AML-193 (cell line): ENCODE measurements around the gene TRAPPC2.
A peak's percentile ranks its signal among the peaks of the same experiment; 100 is the strongest.
"Not testable (repeated sequence)": the region's sequence is repeated elsewhere in the genome, so short reads cannot be mapped to it uniquely, and the experiment has no call there.

Source experiments
- DNase-seq, 2 experiments: peaks; one replicate each; lab custom pipeline; 2025; lab: John Stamatoyannopoulos, UW

Gene TRAPPC2

GRCh38 chrX:13698432-13698831 is 36.0 kb downstream of the TRAPPC2 start:
- DNase-seq = no peak

DNA sequence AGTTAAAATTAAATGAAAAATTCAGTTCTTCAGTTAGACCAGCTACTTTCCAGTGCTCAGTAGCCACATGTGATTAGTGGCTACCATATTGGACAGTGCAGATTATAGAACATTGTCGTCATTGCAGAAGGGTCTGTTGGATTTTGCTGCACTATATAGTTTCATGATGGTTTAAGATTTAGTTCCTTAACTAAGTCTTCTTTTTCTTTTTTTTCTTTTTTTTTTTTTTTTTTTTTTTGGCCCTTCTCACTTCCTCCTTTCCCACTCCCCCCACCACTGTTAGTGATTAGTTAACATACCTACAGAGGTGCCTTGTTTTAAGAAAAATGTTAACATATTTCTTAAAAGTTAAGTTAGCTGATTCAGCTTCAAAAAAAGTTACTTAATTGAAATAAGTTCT is 36.4 kb downstream of the TRAPPC2 start:
- DNase-seq = no peak

DNA sequence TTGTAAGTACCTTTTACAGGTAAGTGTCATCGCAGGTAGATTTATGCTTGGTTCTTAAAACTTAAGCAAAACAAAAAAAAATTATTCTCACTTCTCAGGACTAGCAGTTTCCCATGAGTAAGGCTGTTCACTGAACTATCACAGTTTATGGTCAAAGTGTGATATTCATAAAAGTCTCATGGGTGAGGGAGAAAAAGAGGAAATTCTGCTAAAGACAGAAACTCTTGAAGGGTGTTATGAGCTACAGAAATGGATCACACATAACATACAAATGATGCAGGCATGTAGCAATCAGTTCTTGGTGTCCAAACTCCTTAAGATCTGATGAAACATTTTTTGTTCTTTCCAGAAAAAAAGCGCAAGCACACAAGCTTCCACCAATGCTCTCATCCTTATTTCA is 37.0 kb downstream of the TRAPPC2 start:
- peak in 1 of 2 experiments; percentile 10 for DNase-seq

- no peak for DNase-seq
Observed at GRCh38 chrX:13695601-13696115, 38.8 kb downstream of the TRAPPC2 start.

- DNase-seq = no peak
Observed at GRCh38 chrX:13694983-13695382, 39.4 kb downstream of the TRAPPC2 start.

GRCh38 chrX:13694359-13694758 is 40.1 kb downstream of the TRAPPC2 start:
- no peak for DNase-seq

GRCh38 chrX:13693341-13693961 is 41.0 kb downstream of the TRAPPC2 start:
- DNase-seq = no peak

GRCh38 chrX:13692771-13693231 is 41.6 kb downstream of the TRAPPC2 start:
- no peak for DNase-seq

DNA sequence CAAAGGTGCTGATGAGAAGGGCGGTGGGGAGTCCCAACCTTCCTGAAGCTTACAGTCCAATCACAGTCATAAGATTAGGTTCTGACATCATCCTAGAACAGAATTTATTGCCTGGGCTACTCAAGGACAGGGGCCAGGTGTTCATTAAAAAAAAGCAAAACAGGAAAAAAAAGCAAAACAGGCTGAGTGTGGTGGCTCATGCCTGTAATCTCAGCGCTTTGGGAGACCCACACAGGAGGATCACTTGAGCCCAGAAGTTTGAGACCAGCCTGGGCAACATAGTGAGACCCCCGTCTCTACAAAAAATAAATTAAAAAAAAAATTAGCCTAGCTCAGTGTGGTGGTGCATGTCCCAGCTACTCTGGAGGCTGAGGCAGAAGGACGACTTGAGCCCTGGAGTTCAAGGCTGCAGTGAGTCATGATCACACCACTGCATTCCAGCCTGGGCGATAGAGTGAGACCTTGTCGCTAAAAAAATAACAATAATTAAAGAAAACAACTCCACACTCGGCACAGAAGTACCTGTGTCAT is 42.5 kb downstream of the TRAPPC2 start:
- no peak for DNase-seq

DNA sequence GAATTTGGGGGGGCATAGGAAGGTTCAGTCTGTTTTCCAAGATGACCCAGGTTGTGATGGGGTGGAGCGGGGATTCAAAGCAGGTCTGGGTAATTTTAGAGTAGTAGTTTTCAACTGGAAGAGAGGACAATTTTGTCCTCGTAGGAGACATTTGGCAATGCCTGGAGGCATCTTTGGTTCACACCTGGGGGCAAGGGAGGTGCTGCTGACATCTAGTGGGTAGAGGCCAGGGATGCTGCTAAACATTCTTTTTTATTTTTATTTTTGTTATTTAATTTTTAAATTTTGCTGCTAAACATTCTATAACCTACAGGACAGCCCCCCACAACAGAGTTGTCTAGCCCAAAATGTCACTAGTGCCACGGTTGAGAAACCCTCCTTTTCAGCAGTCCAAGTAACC is 43.6 kb downstream of the TRAPPC2 start:
- no peak for DNase-seq

DNA sequence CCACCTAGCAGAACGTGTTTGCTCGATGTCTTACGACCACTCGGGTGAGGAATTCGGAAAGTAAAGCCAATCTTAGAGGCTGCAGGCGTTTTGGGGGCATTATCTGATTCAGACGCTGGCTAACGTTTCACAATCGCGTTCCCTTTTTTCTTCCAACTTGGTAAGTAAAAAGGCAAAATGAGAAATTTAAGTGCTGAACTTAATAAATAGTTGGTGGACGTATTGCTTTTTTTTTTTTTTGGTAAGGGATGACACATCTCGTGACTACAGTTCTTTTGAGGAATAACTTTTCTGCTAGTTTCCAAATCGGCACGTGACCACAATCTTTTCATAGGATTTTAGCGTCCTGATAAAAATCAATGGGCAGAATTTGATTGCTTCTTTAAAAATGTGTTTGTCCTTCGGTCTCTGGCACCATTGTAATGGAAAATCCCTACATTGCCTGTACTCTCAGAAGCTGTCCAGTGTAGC is 44.6 kb downstream of the TRAPPC2 start:
- no peak for DNase-seq

DNA sequence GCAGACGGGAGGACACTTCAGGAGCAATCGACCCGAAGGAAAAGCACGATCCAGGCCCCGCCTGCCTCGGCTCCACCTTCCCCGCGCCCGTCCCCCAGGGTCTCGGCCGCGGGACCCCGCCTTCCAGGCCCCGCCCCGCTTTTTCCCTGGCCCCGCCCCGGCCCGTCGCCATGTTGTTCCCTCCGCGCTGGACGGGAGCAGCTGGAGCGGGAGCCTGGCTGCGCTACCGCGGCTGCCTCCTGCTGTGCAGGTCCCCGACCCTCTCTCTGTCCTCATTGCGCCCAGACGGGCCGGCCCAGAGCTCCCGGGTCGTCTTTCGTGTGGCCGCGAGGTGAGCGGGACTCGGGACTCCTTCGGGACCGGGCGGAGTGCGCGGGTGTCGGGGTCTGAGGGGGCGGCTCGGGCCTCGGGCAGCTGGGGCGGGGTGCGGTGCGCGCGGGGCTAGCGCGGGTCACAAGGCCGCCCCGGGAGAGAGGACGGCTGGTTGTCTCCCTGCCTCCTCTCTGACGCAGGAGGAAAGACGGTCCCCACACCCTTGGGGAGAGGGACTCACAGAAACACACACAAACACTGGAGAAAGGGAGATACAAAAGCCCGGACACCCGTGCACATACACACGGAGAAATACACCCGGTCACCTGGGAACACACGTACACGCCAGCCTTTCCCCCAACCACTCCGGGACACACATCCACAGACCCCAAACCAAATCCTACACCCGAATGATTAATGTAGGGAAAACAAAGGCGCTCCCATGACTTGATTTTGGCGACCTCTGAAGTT is 45.3 kb downstream of the TRAPPC2 start, which contains the start of gene RAB9A:
Gene RAB9A, plus strand, starts transcription at position 171 of the 783 bp plus-strand sequence. CDS start 19,619 bp downstream, outside the sequence.
- DNase-seq = peak; percentile 24 to 49

DNA sequence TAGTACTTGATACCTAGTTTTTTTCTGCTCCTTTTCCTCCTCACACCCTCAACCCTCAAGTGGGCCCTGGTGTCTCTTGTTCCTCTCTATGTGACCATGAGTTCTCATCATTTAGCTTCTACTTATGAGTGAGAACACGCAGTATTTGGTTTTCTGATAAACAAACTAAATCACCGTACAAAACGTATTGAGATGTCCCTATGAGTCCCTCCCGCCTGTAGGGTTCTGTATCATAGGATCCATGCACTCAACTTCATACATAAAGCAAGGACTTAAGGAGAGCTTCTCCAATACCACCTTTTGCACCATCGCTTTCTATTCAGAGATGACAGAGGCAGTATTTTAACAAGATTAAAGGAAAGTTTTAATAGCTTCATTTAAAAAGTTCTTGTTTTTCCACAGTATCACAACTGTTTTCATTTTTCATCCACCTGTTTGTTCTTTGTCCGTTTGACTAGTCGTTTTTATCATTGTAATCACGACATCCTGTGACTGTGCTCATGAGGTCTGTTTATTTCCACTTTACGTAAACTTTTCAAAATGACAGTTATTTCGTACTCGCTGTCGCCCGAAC is 45.9 kb downstream of the TRAPPC2 start:
- DNase-seq = no peak

- no peak for DNase-seq
Observed at GRCh38 chrX:13687203-13687602, 47.2 kb downstream of the TRAPPC2 start.

GRCh38 chrX:13685126-13685763 is 49.2 kb downstream of the TRAPPC2 start:
- no peak for DNase-seq

- no peak for DNase-seq
Observed at GRCh38 chrX:13684361-13684760, 50.1 kb downstream of the TRAPPC2 start.

DNA sequence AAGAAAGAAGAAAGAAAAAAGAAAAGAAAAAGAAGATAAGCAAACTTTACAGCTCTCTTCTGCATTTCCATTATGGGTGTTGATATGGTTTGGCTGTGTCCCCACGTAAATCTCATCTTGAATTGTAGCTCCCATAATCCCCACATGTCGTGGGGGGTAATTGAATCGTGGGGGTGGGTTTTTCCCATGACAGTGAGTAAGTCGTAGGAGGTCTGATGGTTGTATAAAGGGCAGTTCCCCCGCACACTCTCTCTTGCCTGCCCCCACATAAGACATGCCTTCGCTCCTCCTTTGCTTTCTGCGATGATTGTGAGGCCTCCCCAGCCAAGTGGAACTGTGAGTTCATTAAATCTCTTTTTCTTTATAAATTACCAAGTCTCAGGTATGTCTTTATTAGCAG is 52.8 kb downstream of the TRAPPC2 start:
- no peak for DNase-seq

DNA sequence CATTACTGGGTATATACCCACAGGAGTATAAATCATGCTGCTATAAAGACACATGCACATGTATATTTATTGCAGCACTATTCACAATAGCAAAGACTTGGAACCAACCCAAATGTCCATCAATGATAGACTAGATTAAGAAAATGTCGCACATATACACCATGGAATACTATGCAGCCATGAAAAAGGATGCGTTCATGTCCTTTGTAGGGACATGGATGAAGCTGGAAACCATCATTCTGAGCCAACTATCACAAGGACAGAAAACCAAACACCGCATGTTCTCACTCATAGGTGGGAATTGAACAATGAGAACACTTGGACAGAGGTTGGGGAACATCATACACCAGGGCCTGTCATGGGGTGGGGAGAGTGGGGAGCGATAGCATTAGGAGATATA is 54.7 kb downstream of the TRAPPC2 start:
- DNase-seq = not testable (repeated sequence)

DNA sequence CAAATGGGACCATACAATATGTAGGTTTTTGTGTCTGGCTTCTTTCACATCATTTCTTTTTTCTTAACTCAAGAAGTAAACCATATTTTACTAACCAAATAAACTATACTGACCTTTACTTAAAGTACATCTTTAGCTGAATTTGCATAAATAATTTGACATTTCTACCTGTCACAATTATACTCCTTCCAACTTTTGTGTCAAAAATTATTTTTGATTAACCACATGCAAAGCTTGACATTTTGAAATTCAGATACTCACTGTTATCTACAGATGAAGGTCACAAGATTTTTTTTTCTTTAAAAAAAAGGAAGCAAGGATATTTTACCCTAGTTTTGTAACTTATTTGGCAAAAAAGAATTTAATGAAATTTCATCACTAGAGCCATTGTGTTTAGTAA is 57.5 kb downstream of the TRAPPC2 start:
- DNase-seq = no peak

- DNase-seq = no peak
Observed at GRCh38 chrX:13673016-13673415, 61.4 kb downstream of the TRAPPC2 start.

GRCh38 chrX:13670197-13670596 is 64.2 kb downstream of the TRAPPC2 start:
- DNase-seq = no peak

- not testable (repeated sequence) for DNase-seq
Observed at GRCh38 chrX:13669755-13670154, 64.7 kb downstream of the TRAPPC2 start.
